GM18909 (cell line): ENCODE measurements around the gene RNF19B.
"Not testable (repeated sequence)": the region's sequence is repeated elsewhere in the genome, so short reads cannot be mapped to it uniquely, and the experiment has no call there.

ENCODE experiments used
- ATAC-seq: cut with Tn5 transposase; IDR thresholded peaks from one replicate; pipeline ENCODE4 v1.9.1; 2021; ENCODE audit warnings: mild to moderate bottlenecking; ENCODE audit not compliant: unreplicated experiment, poor library complexity

Gene RNF19B

GRCh38 chr1:32934535-32934934, 30.1 kb downstream of the RNF19B start:
- ATAC-seq, result no peak

GRCh38 chr1:32933742-32934322, 30.8 kb downstream of the RNF19B start:
- no peak for ATAC-seq

- no peak for ATAC-seq
Measured at GRCh38 chr1:32931760-32932159, 32.8 kb downstream of the RNF19B start.

- no peak for ATAC-seq
Measured at GRCh38 chr1:32929366-32929765, 35.2 kb downstream of the RNF19B start.

- no peak for ATAC-seq
Measured at GRCh38 chr1:32928715-32929114, 35.9 kb downstream of the RNF19B start.

- no peak for ATAC-seq
Measured at GRCh38 chr1:32928285-32928684, 36.3 kb downstream of the RNF19B start.

GRCh38 chr1:32927441-32927840, 37.2 kb downstream of the RNF19B start:
- no peak for ATAC-seq

- no peak for ATAC-seq
Measured at GRCh38 chr1:32926562-32926961, 38.0 kb downstream of the RNF19B start.

GRCh38 chr1:32925403-32926162, 39.0 kb downstream of the RNF19B start:
- ATAC-seq, result no peak

- ATAC-seq, result no peak
Measured at GRCh38 chr1:32924881-32925344, 39.7 kb downstream of the RNF19B start.

- no peak for ATAC-seq
Measured at GRCh38 chr1:32920833-32921232, 43.8 kb downstream of the RNF19B start.

- no peak for ATAC-seq
Measured at GRCh38 chr1:32919811-32920733, 44.5 kb downstream of the RNF19B start.

- ATAC-seq, result no peak
Measured at GRCh38 chr1:32918179-32918578, 46.4 kb downstream of the RNF19B start.

GRCh38 chr1:32917521-32917920, 47.1 kb downstream of the RNF19B start:
- no peak for ATAC-seq

GRCh38 chr1:32915766-32916706, 48.6 kb downstream of the RNF19B start:
- ATAC-seq, result no peak

- no peak for ATAC-seq
Measured at GRCh38 chr1:32910319-32910718, 54.3 kb downstream of the RNF19B start.

- no peak for ATAC-seq
Measured at GRCh38 chr1:32907435-32907834, 57.2 kb downstream of the RNF19B start.

- ATAC-seq, result no peak
Measured at GRCh38 chr1:32906654-32907053, 58.0 kb downstream of the RNF19B start.

- ATAC-seq, result not testable (repeated sequence)
Measured at GRCh38 chr1:32905588-32905987, 59.0 kb downstream of the RNF19B start.

GRCh38 chr1:32904797-32905196, 59.8 kb downstream of the RNF19B start:
- no peak for ATAC-seq
